OCI-LY3 (cell line): ENCODE data around the gene MCM3AP.

Experiments used
- EZH2phosphoT487 ChIP-seq: fragments of 200-600 bp; shearing (Covaris generic); IDR thresholded peaks from 2 replicates; pipeline ENCODE4 v1.6.1; 2018; ENCODE audit warnings: antibody characterized with exemption, mixed run types, low read depth
- TF ChIP-seq, protein P1 (sequence below): fragments of 200-600, 300-600 bp; sonication (generic); IDR thresholded peaks from 2 replicates; pipeline ENCODE4 v1.5.1; 2014; ENCODE audit warnings: antibody characterized with exemption, low read length, low read depth

DNA sequence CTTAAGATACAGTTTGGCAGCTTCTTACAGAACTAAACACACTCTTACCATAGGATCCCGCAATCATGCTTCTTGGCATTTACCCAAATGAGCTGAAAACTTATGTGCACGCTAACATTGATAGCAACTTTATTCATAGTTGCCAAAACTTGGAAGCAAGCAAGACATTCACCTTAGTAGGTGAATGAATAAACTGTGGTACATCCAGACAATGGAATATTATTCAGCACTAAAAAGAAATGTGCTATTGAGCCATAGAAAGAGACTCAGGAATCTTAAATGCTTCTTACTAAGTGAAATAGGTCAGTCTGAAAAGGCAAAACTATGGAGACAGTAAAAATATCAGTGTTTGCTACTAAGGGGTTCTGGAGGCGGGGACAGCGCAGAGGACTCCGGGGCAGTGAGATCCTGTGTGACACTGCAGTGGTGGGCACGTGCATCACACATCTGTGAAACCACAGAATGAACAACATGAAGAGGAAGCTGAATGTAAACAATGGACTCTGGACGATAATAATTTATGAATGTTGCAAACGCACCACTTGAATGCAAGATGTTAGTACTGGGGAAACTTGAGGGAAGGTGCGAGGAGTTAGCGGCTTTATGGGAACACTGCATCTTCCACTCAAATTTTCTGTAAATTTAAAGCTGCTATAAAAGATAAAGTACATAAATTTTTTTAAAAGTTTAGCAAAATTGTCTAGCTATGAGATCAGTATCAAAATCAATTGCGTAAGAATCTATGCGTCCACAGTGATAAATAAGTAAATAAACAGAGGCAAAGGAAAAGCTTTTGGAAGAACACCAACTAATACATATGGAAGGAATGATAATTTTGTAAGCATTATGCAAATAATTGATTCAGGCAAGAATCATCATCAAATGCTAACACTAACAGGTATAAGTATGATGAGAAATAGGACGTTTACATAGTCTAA lies 85.7 kb downstream of the MCM3AP start:
- TF ChIP-seq, protein P1, sequence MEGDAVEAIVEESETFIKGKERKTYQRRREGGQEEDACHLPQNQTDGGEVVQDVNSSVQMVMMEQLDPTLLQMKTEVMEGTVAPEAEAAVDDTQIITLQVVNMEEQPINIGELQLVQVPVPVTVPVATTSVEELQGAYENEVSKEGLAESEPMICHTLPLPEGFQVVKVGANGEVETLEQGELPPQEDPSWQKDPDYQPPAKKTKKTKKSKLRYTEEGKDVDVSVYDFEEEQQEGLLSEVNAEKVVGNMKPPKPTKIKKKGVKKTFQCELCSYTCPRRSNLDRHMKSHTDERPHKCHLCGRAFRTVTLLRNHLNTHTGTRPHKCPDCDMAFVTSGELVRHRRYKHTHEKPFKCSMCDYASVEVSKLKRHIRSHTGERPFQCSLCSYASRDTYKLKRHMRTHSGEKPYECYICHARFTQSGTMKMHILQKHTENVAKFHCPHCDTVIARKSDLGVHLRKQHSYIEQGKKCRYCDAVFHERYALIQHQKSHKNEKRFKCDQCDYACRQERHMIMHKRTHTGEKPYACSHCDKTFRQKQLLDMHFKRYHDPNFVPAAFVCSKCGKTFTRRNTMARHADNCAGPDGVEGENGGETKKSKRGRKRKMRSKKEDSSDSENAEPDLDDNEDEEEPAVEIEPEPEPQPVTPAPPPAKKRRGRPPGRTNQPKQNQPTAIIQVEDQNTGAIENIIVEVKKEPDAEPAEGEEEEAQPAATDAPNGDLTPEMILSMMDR, result no peak
- no peak for TF ChIP-seq EZH2phosphoT487
